Fibroblast of lung (primary cell): ENCODE measurements around the gene MAPK8. TPM values are rescaled to one million over a fixed set of nuclear protein-coding genes. Genes with fewer than 3 reads are reported as not detected.
A peak's percentile ranks its signal among the peaks of the same experiment; 100 is the strongest.

Experiments
- DNase-seq, 2 donors: peaks; one replicate each; pipeline versions ENCODE4 v3.0.0 to v3.0.0-alpha.2; 2010; ENCODE audit warnings: low read depth in 2 of 2
- H2AFZ ChIP-seq: 2 replicates; pipeline ENCODE4 v1.5.1; 2012; ENCODE audit warnings: low read length, control low read depth, inconsistent platforms
- H3K27ac ChIP-seq: 2 replicates; pipeline ENCODE4 v1.5.1; 2011; ENCODE audit warnings: low read length, control low read depth; ENCODE audit not compliant: insufficient read depth
- H3K27me3 ChIP-seq: 2 replicates; pipeline ENCODE4 v1.5.1; 2011; ENCODE audit warnings: mild to moderate bottlenecking, low read length; ENCODE audit not compliant: control insufficient read depth, insufficient read depth
- H3K36me3 ChIP-seq: 2 replicates; pipeline ENCODE4 v1.5.1; 2011; ENCODE audit warnings: low read length; ENCODE audit not compliant: control insufficient read depth, insufficient read depth
- H3K4me1 ChIP-seq: 2 replicates; pipeline ENCODE4 v1.5.1; 2011; ENCODE audit warnings: low read length; ENCODE audit not compliant: control insufficient read depth, insufficient read depth; ENCODE audit errors: extremely low read depth
- H3K4me2 ChIP-seq: 2 replicates; pipeline ENCODE4 v1.5.1; 2011; ENCODE audit warnings: low read length, control low read depth; ENCODE audit not compliant: insufficient read depth; ENCODE audit errors: extremely low read depth
- H3K4me3 ChIP-seq, 4 experiments: fragments of 200-600 bp in 1 of 4; sonication (generic) in 1 of 4; replicated peaks in 1 of 4; 2 replicates each; pipeline ENCODE4 v1.5.1; 2011 to 2016; ENCODE audit warnings: low read length in 4 of 4, low read depth in 3 of 4, mild to moderate bottlenecking in 3 of 4, control low read depth in 2 of 4, inconsistent platforms in 1 of 4, mixed read lengths in 1 of 4; ENCODE audit not compliant: insufficient read depth in 1 of 4; ENCODE audit errors: control extremely low read depth in 1 of 4
- H3K79me2 ChIP-seq: 2 replicates; pipeline ENCODE4 v1.5.1; 2012; ENCODE audit warnings: mild to moderate bottlenecking, low read length, inconsistent platforms; ENCODE audit not compliant: control insufficient read depth, insufficient read depth
- H3K9ac ChIP-seq: 2 replicates; pipeline ENCODE4 v1.5.1; 2011; ENCODE audit warnings: mild to moderate bottlenecking, low read length, control low read depth; ENCODE audit not compliant: insufficient read depth
- H3K9me3 ChIP-seq: 2 replicates; pipeline ENCODE4 v1.5.1; 2012; ENCODE audit warnings: low read depth, low read length; ENCODE audit not compliant: control insufficient read depth, insufficient read depth
- H4K20me1 ChIP-seq: 2 replicates; pipeline ENCODE4 v1.5.1; 2011; ENCODE audit warnings: low read length; ENCODE audit not compliant: control insufficient read depth, insufficient read depth; ENCODE audit errors: extremely low read depth
- EZH2 ChIP-seq: IDR thresholded peaks from 2 replicates; pipeline ENCODE4 v1.5.1; 2012; ENCODE audit warnings: low read length, control low read depth, mild to moderate bottlenecking; ENCODE audit errors: missing control alignments
- polyA plus RNA-seq, 2 donors: library from polyadenylated mRNA; depleted of rRNA in 1 of 2; stranded (reverse) in 1 of 2; unstranded in 1 of 2; fragments of >200 nt; gene quantifications; 2 replicates each; pipeline ENCODE4 v1.2.1, GENCODE V29; 2011 to 2012; ENCODE audit warnings: missing spikeins in 1 of 2
- total RNA-seq: library from RNA; depleted of rRNA; stranded (reverse); fragments of >200 nt; gene quantifications from 2 replicates; pipeline ENCODE4 v1.2.1, GENCODE V29; 2014
- TF ChIP-seq, protein P1 (sequence below), 2 donors: IDR thresholded peaks in 1 of 2; conservative IDR thresholded peaks in 1 of 2; 1 replicate in 1 of 2; 2 replicates in 1 of 2; pipeline ENCODE4 v1.5.1; 2011 to 2012; ENCODE audit warnings: low read length in 2 of 2, control low read depth in 1 of 2, inconsistent platforms in 1 of 2, low read depth in 1 of 2, mild to moderate bottlenecking in 1 of 2

Gene MAPK8
- total and polyA plus RNA-seq, 2 donors (not counting 1 experiment from before 2014, with no cell fraction given), result 29.4 to 53.7 TPM

DNA sequence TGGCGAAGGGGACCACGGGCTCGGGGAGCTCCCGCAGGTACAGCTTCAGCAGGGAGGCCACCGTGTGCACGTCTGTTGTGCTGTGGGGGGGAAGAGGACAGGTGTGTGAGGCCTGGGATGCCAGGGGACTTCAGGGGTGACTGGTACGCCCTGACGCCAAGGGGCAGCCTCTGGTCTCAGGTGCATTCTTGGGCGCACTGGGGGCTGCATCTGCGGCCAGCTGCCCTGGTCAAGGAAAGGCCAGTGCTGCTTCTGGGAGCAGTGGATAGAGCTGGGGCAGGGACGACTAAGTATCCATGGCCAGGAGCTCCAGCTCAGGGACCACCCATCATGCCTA lies 148.5 kb downstream of the MAPK8 start:
- Histone ChIP-seq H3K4me2 (no peak overlapping the region), H3K27me3 (no peaks in the 10 kb centered on the region), H3K9ac (peak overlapping the region; percentile 2), H3K9me3 (no peaks in the 10 kb centered on the region), H3K4me1 (peaks cover 6% of the 10 kb centered on the region), H3K79me2 (peaks cover 6% of the 10 kb centered on the region), H3K36me3 (peaks cover 15% of the 10 kb centered on the region), H3K27ac (no peak overlapping the region), H3K4me3 (no peak overlapping the region), H2AFZ (no peak overlapping the region), H4K20me1 (no peaks in the 10 kb centered on the region)
- DNase-seq, result no peak
- TF ChIP-seq, protein P1, sequence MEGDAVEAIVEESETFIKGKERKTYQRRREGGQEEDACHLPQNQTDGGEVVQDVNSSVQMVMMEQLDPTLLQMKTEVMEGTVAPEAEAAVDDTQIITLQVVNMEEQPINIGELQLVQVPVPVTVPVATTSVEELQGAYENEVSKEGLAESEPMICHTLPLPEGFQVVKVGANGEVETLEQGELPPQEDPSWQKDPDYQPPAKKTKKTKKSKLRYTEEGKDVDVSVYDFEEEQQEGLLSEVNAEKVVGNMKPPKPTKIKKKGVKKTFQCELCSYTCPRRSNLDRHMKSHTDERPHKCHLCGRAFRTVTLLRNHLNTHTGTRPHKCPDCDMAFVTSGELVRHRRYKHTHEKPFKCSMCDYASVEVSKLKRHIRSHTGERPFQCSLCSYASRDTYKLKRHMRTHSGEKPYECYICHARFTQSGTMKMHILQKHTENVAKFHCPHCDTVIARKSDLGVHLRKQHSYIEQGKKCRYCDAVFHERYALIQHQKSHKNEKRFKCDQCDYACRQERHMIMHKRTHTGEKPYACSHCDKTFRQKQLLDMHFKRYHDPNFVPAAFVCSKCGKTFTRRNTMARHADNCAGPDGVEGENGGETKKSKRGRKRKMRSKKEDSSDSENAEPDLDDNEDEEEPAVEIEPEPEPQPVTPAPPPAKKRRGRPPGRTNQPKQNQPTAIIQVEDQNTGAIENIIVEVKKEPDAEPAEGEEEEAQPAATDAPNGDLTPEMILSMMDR (conservative IDR thresholded peaks at IDR 0.05 in 1 of 2, IDR thresholded peaks at IDR 0.05 in 1 of 2; ENCODE audit: low read depth in 1 of 2, low read length in 2 of 2), result no peak
- TF ChIP-seq EZH2, result no peak

DNA sequence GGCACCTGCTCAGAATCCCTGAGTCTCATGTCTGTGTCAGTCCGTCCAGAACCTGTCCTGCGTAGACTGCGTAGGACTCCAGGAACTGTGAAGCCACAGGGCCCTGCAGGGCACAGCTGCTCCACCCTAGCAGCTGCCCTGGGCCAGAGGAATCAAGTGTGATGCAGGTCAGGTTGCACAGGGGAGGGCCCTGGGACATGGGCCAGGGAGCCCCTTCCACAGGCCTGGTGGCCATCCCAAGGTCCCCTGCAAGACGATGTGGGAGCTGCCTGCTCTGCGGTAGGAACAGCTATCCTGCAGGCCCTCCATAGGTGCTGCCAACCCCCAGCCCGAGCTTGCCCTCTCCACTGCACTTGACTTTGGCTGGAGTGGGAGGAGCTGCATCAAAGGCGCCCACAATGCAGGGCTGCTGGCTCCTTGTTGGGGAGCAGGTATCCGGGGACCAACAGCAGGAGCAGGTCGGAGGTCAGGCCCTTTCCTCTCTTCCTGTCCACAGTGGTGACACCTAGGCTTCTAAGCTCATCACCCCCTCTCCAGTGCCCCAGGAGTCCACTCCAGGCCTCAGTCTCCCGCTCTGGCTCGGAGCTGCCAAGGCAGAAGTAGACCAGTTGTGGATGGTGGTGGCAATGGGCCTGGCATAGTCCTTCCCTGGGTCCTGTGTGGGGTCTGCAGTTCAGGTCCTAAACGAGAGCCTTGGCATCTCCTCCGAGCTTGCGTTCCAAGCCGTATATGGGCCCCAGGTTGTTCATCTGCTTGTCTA lies 149.1 kb downstream of the MAPK8 start:
- DNase-seq, result no peak
- Histone ChIP-seq H3K36me3 (peaks cover 15% of the 10 kb centered on the region), H3K4me1 (peaks cover 6% of the 10 kb centered on the region)

DNA sequence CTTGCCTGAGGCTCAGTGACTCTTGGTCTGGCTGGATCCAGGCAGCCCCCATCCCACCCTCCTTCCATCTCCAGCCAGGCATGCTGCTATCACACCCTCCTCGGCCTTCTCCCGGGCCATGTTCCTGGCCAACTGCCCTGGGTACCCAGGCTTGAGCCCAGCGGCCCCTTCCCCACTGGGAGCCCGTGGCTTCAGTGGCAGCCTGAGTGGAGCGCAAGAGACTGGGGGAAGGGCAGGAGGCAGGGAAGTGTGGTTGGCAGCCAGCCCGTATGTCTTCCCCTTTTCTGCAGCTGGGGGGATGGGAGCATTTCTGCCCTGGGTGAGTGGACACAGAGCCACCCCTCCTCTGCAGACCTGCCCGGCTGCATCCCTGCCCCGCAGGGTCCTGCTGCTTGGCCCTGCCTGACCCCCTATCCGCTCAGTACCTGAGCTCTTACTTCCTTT lies 149.9 kb downstream of the MAPK8 start:
- Histone ChIP-seq H3K4me3 (no peak overlapping the region), H3K79me2 (peaks cover 6% of the 10 kb centered on the region), H3K9me3 (no peaks in the 10 kb centered on the region), H3K27me3 (no peaks in the 10 kb centered on the region), H3K36me3 (peaks cover 10% of the 10 kb centered on the region), H4K20me1 (no peaks in the 10 kb centered on the region), H3K9ac (no peak overlapping the region), H3K27ac (no peak overlapping the region), H3K4me2 (peak overlapping the region; percentile 25), H2AFZ (no peak overlapping the region), H3K4me1 (peaks cover 6% of the 10 kb centered on the region)
- no peak for TF ChIP-seq EZH2
- TF ChIP-seq, protein P1 (conservative IDR thresholded peaks at IDR 0.05 in 1 of 2, IDR thresholded peaks at IDR 0.05 in 1 of 2; ENCODE audit: low read depth in 1 of 2, low read length in 2 of 2), result no peak
- peak in 1 of 2 donors; percentile 46 for DNase-seq

More for the DNA sequence above, 149.1 kb downstream of the MAPK8 start:
- no peak overlapping the region for H3K9ac ChIP-seq
- no peak overlapping the region for H2AFZ ChIP-seq
- no peak overlapping the region for H3K4me3 ChIP-seq
- no peak overlapping the region for H3K27ac ChIP-seq
- no peaks in the 10 kb centered on the region for H4K20me1 ChIP-seq
- H3K79me2 ChIP-seq, result peaks cover 6% of the 10 kb centered on the region
- H3K9me3 ChIP-seq, result no peaks in the 10 kb centered on the region
- no peak overlapping the region for H3K4me2 ChIP-seq
- H3K27me3 ChIP-seq, result no peaks in the 10 kb centered on the region
- TF ChIP-seq, protein P1 (conservative IDR thresholded peaks at IDR 0.05 in 1 of 2, IDR thresholded peaks at IDR 0.05 in 1 of 2; ENCODE audit: low read depth in 1 of 2, low read length in 2 of 2), result no peak
- TF ChIP-seq EZH2, result no peak
